DND-41 (cell line): ENCODE results near the gene ZNF592.

Experiments
- ATAC-seq: fragments of 200-7000 bp; cut with Tn5 transposase; 3 replicates; pipeline ENCODE4 v1.9.1; 2021; ENCODE audit warnings: low read depth; ENCODE audit not compliant: insufficient read depth
- DNase-seq: peaks from one replicate; pipeline ENCODE4 v3.0.0-alpha.2; 2020
- H2AFZ ChIP-seq: 2 replicates; pipeline ENCODE4 v1.6.0; 2012; ENCODE audit warnings: low read depth, low read length
- H3K27ac ChIP-seq: 2 replicates; pipeline ENCODE4 v1.5.1; 2012; ENCODE audit warnings: low read length, inconsistent platforms
- H3K27me3 ChIP-seq: fragments of 200-600 bp; sonication (generic); 2 replicates; pipeline ENCODE4 v1.6.0; 2012; ENCODE audit warnings: low read length, mild to moderate bottlenecking, inconsistent platforms; ENCODE audit not compliant: insufficient read depth, poor library complexity
- H3K36me3 ChIP-seq: 2 replicates; pipeline ENCODE4 v1.5.1; 2012; ENCODE audit warnings: low read length, inconsistent platforms; ENCODE audit not compliant: insufficient read depth
- H3K4me1 ChIP-seq: 2 replicates; pipeline ENCODE4 v1.5.1; 2012; ENCODE audit warnings: mild to moderate bottlenecking, low read length; ENCODE audit not compliant: insufficient read depth
- H3K4me2 ChIP-seq: 2 replicates; pipeline ENCODE4 v1.6.0; 2012; ENCODE audit warnings: mild to moderate bottlenecking, moderate library complexity, low read length, inconsistent platforms; ENCODE audit not compliant: insufficient read depth
- H3K4me3 ChIP-seq, 2 experiments: fragments of 200-600 bp in 1 of 2; shearing (Covaris generic) in 1 of 2; 2 replicates each; pipeline ENCODE4 v1.5.1; 2012 to 2016; ENCODE audit warnings: inconsistent platforms in 2 of 2, low read length in 2 of 2, mild to moderate bottlenecking in 2 of 2, low read depth in 1 of 2, moderate library complexity in 1 of 2
- H3K79me2 ChIP-seq: 2 replicates; pipeline ENCODE4 v1.6.0; 2012; ENCODE audit warnings: low read length, inconsistent platforms; ENCODE audit not compliant: insufficient read depth
- H3K9ac ChIP-seq: 2 replicates; pipeline ENCODE4 v1.6.0; 2012; ENCODE audit warnings: low read depth, mild to moderate bottlenecking, inconsistent platforms, low read length, moderate library complexity
- H3K9me3 ChIP-seq: 2 replicates; pipeline ENCODE4 v1.5.1; 2012; ENCODE audit warnings: low read length, moderate library complexity, mild to moderate bottlenecking, inconsistent platforms; ENCODE audit not compliant: insufficient read depth, severe bottlenecking
- H4K20me1 ChIP-seq: 2 replicates; pipeline ENCODE4 v1.6.0; 2012; ENCODE audit warnings: low read length; ENCODE audit not compliant: insufficient read depth
- CTCF ChIP-seq: IDR thresholded peaks from 2 replicates; pipeline ENCODE4 v1.5.1; 2012; ENCODE audit warnings: borderline replicate concordance, low read length, moderate library complexity, mild to moderate bottlenecking; ENCODE audit not compliant: poor library complexity, severe bottlenecking; ENCODE audit errors: extremely low read depth
- EZH2 ChIP-seq: IDR thresholded peaks from 3 replicates; pipeline ENCODE4 v1.6.1; 2012; ENCODE audit warnings: borderline replicate concordance, low read depth, mild to moderate bottlenecking, moderate library complexity, low read length, inconsistent platforms; ENCODE audit not compliant: severe bottlenecking

Gene ZNF592

GRCh38 chr15:84766461-84767035 lies 18.2 kb downstream of the ZNF592 start:
- peaks cover 40% of the 10 kb centered on the region for H4K20me1 ChIP-seq
- H3K4me1 ChIP-seq = no peaks in the 10 kb centered on the region
- peaks cover 91% of the 10 kb centered on the region for H3K79me2 ChIP-seq
- H3K36me3 ChIP-seq = peaks cover 59% of the 10 kb centered on the region
- DNase-seq = no peak
- no peak overlapping the region for H3K4me3 ChIP-seq
- H3K9me3 ChIP-seq = no peaks in the 10 kb centered on the region
- H3K27ac ChIP-seq = no peak overlapping the region
- H3K4me2 ChIP-seq = no peak overlapping the region
- H3K9ac ChIP-seq = no peak overlapping the region
- TF ChIP-seq CTCF (no peak), EZH2 (no peak)
- no peak overlapping the region for H2AFZ ChIP-seq
- no peak for ATAC-seq
- H3K27me3 ChIP-seq = no peaks in the 10 kb centered on the region

DNA sequence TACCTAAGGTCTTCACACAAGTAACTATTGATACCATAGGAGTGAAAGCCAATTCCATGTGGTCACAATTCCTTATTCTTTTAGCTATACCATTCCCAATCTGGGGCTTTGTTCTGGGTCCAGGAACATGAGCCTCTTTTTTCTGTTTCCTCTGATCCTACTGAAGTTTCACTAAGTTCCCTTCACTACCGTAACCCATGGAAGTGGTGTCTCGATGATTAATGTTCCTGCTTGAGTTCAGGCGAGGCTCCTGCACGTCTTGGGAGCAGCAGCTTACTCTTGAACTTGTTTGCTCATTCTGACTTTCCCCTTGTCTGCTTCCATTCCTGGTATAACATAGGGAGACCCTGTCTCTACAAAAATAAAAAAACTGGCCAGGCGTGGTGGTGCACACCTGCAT lies 23.6 kb downstream of the ZNF592 start:
- Histone ChIP-seq H4K20me1 (peaks cover 11% of the 10 kb centered on the region; the same call in 1 of the 2 replicates), H3K27me3 (no peaks in the 10 kb centered on the region), H3K9me3 (no peaks in the 10 kb centered on the region), H3K36me3 (peaks cover 43% of the 10 kb centered on the region), H3K9ac (no peak overlapping the region), H2AFZ (no peak overlapping the region), H3K4me2 (no peak overlapping the region), H3K79me2 (peaks cover 83% of the 10 kb centered on the region), H3K4me1 (no peaks in the 10 kb centered on the region), H3K27ac (no peak overlapping the region), H3K4me3 (no peak overlapping the region)
- no peak for TF ChIP-seq CTCF
- no peak for TF ChIP-seq EZH2
- DNase-seq = no peak
- ATAC-seq = no peak

- Histone ChIP-seq H3K4me2 (no peak overlapping the region), H3K36me3 (peaks cover 40% of the 10 kb centered on the region), H3K79me2 (peaks cover 81% of the 10 kb centered on the region)
Measured at GRCh38 chr15:84772467-84772866, 24.1 kb downstream of the ZNF592 start.

More at GRCh38 chr15:84772467-84772866, 24.1 kb downstream of the ZNF592 start:
- ATAC-seq (no peak), DNase-seq (no peak)
- H4K20me1 ChIP-seq = peaks cover 11% of the 10 kb centered on the region; the same call in 1 of the 2 replicates
- no peaks in the 10 kb centered on the region for H3K27me3 ChIP-seq
- no peak overlapping the region for H3K9ac ChIP-seq
- H3K27ac ChIP-seq = no peak overlapping the region
- H2AFZ ChIP-seq = no peak overlapping the region
- TF ChIP-seq CTCF = no peak
- TF ChIP-seq EZH2 = no peak
- no peak overlapping the region for H3K4me3 ChIP-seq
- H3K4me1 ChIP-seq = no peaks in the 10 kb centered on the region
- no peaks in the 10 kb centered on the region for H3K9me3 ChIP-seq
